Measurements from ENCODE around the gene SIPA1L3.
"Not testable (repeated sequence)": the region's sequence is repeated elsewhere in the genome, so short reads cannot be mapped to it uniquely, and the experiment has no call there.

SIPA1L3 gene

GRCh38 chr19:38017401-38018151 is 110.6 kb downstream of the SIPA1L3 start:
- no peak for FAIRE-seq
- no peak for DNase-seq (ENCODE audit: insufficient read length, low spot score)

- DNase-seq (ENCODE audit: insufficient read length, low spot score) = no peak
- FAIRE-seq = peak; percentile 80
These were observed 111.8 kb downstream of the SIPA1L3 start for GRCh38 chr19:38018694-38019395.

GRCh38 chr19:38019396-38019724 is 112.4 kb downstream of the SIPA1L3 start:
- DNase-seq (ENCODE audit: insufficient read length, low spot score) (no peak), FAIRE-seq (no peak)

GRCh38 chr19:38020311-38020710 is 113.3 kb downstream of the SIPA1L3 start:
- no peak for DNase-seq (ENCODE audit: insufficient read length, low spot score)
- FAIRE-seq = peak; percentile 57

GRCh38 chr19:38021352-38021751 is 114.3 kb downstream of the SIPA1L3 start:
- FAIRE-seq (no peak), DNase-seq (ENCODE audit: insufficient read length, low spot score) (no peak)

- DNase-seq (ENCODE audit: insufficient read length, low spot score) (no peak), FAIRE-seq (peak; percentile 39)
These were observed 116.0 kb downstream of the SIPA1L3 start for GRCh38 chr19:38022791-38023670.

- FAIRE-seq = no peak
- no peak for DNase-seq (ENCODE audit: insufficient read length, low spot score)
These were observed 116.9 kb downstream of the SIPA1L3 start for GRCh38 chr19:38023671-38024541.

GRCh38 chr19:38024992-38025908 is 118.2 kb downstream of the SIPA1L3 start:
- DNase-seq (ENCODE audit: insufficient read length, low spot score) = no peak
- no peak for FAIRE-seq

- FAIRE-seq = no peak
- DNase-seq (ENCODE audit: insufficient read length, low spot score) = no peak
These were observed 118.9 kb downstream of the SIPA1L3 start for GRCh38 chr19:38025909-38026307.

GRCh38 chr19:38028913-38029510 is 122.0 kb downstream of the SIPA1L3 start:
- DNase-seq (ENCODE audit: insufficient read length, low spot score) (no peak), FAIRE-seq (no peak)

- not testable (repeated sequence) for DNase-seq (ENCODE audit: insufficient read length, low spot score)
These were observed 123.0 kb downstream of the SIPA1L3 start for GRCh38 chr19:38030001-38030400.

GRCh38 chr19:38030686-38031422 is 123.8 kb downstream of the SIPA1L3 start:
- peak; percentile 39 for FAIRE-seq
- DNase-seq (ENCODE audit: insufficient read length, low spot score) = no peak

More at GRCh38 chr19:38030001-38030400, 123.0 kb downstream of the SIPA1L3 start:
- FAIRE-seq = not testable (repeated sequence)

- DNase-seq (ENCODE audit: insufficient read length, low spot score) (no peak), FAIRE-seq (no peak)
These were observed 124.4 kb downstream of the SIPA1L3 start for GRCh38 chr19:38031423-38031770.

- no peak for FAIRE-seq
- DNase-seq (ENCODE audit: insufficient read length, low spot score) = no peak
These were observed 125.1 kb downstream of the SIPA1L3 start for GRCh38 chr19:38032151-38032550.

GRCh38 chr19:38032951-38033350 is 125.9 kb downstream of the SIPA1L3 start:
- FAIRE-seq = no peak
- DNase-seq (ENCODE audit: insufficient read length, low spot score) = no peak

- FAIRE-seq (peak; percentile 99), DNase-seq (ENCODE audit: insufficient read length, low spot score) (no peak)
These were observed 126.9 kb downstream of the SIPA1L3 start for GRCh38 chr19:38033658-38034491.

- FAIRE-seq (peak; percentile 85), DNase-seq (ENCODE audit: insufficient read length, low spot score) (no peak)
These were observed 127.5 kb downstream of the SIPA1L3 start for GRCh38 chr19:38034492-38034860.

Data from GM19239 (cell line).